GM18517 (cell line): ENCODE results near the gene GCG.
A peak's percentile ranks its signal among the peaks of the same experiment; 100 is the strongest.

Source experiments
- ATAC-seq: cut with Tn5 transposase; IDR thresholded peaks from one replicate; pipeline ENCODE4 v1.9.1; 2021; ENCODE audit warnings: mild to moderate bottlenecking, moderate library complexity; ENCODE audit not compliant: unreplicated experiment

Gene GCG

DNA sequence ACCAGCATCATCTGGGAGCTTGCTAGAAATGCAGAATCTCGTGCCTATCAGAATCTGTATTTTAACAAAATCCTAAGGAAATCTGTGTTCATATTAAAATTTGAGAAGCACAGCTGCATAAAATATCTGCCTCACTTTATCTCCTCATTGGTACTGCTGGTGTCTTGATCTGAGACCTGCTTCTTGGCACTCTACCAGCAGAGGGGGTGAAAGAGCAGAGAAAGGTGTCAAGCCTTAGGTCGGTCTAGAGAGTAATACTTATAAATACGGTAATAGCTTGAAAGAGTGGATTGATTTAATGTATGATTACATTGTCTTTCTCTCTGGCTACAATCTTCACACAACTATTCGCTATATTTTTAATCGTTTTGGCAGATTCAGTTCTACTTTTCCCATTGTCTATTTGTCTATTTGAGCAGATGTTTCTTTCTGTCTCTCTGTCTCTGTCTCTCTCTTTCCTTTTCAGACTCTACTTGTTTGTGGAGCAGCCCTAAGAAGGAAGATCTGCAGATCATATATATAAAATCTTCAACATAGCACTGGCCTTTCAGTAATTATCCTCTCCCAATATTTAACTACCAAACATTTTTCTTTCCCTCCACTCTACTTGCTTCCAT, 1.7 kb upstream of the GCG start:
- peak; percentile 97 for ATAC-seq

DNA sequence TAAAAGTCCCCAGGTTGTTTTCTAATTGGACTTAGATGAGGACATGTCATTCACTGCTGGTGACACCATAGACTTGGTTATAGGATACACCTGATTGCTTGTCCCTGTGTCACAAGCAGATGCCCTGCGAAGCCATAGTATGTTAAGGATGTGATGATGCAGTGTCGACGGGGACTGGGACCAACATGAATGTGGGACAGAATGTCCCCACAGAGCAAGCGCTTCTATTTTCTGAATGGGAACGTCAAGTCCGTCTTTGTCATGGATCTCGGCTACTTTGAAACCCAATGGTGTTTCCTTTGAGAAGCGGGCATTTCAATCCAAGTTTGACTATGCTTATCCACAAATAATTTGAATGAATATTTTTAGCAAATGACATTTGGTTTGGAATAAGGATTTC, 2.1 kb downstream of the GCG start:
- no peak for ATAC-seq

DNA sequence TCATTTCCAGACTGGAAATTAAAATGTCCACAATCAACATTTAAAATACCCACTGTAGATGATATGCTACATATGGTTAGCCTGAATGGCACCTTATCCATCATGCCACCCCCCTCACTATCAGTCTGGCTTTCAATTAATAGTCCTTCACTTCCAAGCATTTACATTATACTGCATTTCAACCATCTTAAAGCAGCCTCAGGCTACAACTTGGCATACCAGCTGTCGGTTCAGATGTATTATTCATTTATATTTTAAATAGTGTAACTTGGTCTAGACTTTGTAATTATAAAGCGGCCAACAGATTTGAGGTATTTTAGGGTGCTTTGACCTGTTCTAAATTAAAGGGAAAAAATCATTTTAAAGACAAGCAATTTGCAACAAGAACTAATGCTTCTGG, 2.6 kb downstream of the GCG start:
- ATAC-seq: no peak

DNA sequence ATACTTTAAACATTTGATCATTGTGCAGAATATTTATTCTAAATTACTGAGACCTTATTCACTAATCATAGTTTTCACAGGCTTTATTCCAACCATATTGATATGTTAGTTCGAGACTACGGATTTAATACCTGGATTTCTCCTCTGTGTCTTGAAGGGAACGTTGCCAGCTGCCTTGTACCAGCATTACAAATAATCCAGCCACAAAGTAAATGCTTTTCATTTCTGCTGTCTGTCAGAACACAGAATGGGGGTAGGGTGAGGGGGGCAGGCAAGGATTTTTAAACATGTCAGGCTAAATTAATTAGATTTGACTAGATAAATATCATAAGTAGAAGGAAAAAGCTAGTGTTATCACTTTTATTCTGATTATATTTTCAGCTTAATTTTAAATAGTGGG, 3.1 kb downstream of the GCG start:
- no peak for ATAC-seq

DNA sequence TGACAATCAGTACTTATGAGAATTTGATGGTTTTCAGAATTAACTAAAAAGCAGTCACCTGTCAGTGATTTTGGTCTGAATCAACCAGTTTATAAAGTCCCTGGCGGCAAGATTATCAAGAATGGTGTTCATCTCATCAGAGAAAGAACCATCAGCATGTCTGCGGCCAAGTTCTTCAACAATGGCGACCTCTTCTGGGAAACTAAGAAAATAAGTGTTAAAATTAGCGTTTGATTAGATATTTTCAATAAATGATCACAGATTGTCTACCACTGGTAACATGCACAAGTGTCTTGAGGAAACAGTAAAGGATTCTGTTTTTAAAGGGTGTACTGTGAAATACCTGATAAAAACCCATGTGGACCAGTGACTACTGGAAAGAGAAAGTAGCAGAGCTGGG, 8.1 kb downstream of the GCG start:
- no peak for ATAC-seq

DNA sequence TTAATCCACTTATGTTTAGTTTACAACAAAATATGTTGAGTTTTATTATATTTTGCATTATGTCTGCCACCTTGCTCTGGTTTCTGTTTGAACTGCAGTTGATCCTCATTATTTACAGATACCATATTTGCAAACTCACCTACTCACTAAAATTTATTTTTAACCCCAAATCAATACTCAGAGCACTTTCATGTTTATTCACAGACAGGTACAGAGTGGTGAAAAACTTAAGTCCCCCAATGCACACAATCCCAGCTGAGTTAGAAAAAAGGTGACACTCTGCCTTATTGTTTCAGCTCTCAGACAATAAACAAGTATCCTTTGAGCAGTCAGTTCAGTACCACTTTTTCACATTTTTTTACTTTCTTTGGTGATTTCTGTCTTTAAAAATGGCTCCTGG, 13.7 kb downstream of the GCG start:
- no peak for ATAC-seq

DNA sequence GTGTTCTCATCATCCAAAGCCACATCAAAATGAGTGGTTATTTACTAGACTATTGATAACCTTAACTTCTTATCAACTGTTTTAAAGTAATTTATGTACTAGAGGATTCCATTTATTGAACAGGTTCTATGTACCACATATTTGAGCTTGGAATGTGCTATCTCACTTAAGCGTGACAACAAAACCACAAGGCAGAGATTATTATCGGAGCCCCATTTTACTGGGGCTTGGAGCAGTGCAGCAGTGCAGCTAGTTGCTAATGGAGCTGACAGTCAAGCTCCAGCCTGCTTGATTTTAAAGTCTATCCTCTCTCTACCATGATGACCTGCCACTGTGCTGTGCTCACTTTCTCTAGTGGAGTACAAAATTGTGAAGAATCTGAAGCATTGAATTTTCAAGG, 24.6 kb downstream of the GCG start:
- ATAC-seq: no peak

DNA sequence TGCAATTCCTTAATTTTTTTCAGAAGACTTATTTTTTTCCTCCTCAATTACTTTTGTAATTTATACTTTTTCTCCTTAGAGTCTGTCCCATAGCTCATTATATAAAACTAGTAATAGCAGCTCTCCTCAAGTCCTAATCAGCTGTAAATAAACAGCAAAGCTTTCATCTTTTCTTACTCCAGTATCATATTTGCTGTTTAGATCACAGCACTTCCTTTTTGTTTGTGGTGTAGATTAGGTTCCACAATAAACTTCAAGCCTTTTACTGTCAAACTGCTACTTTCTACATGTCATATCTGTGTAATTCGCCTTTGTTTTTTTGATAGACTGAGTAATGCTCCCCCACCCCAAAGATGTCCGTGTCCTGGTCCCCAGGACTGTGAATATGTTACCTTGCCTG, 25.5 kb downstream of the GCG start:
- peak; percentile 33 for ATAC-seq

DNA sequence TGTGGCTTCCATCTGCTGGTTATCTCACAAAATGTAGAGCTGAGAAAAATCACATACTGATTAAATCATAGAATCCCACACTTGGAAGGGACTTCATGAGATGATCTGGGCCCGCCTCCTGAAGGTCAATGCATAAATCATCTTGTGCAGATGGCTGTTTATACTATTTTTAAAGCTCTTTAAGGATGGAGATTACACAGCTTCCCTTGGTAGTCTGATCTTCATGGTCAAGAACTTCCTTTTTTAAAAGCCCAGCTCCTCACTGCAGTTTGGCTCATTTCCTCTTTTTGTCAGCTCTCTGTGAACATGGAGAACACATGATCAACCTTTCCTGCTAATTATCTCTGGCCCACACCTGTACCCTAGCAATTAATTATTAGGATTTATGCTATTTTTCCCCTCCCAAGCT, 25.9 kb downstream of the GCG start:
- peak; percentile 90 for ATAC-seq

DNA sequence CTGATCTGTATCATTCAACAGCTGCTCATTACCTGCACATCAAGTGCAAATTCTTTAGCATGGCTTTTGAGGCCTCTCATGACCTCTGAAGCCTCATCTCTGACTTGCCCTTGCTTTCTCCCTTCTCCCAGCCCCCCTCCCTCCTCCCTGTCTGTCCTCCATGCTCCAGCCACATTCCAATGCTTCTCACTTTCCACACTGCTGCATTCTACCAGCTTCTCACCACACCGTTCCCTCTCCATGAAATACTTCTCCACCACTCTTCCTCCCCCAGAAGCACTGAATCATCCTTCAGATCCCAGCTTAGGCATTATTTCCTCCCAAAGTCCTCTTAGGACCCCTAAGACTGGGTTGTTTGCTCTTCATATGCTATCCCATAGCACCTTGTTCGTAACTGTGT, 26.9 kb downstream of the GCG start:
- ATAC-seq: no peak

DNA sequence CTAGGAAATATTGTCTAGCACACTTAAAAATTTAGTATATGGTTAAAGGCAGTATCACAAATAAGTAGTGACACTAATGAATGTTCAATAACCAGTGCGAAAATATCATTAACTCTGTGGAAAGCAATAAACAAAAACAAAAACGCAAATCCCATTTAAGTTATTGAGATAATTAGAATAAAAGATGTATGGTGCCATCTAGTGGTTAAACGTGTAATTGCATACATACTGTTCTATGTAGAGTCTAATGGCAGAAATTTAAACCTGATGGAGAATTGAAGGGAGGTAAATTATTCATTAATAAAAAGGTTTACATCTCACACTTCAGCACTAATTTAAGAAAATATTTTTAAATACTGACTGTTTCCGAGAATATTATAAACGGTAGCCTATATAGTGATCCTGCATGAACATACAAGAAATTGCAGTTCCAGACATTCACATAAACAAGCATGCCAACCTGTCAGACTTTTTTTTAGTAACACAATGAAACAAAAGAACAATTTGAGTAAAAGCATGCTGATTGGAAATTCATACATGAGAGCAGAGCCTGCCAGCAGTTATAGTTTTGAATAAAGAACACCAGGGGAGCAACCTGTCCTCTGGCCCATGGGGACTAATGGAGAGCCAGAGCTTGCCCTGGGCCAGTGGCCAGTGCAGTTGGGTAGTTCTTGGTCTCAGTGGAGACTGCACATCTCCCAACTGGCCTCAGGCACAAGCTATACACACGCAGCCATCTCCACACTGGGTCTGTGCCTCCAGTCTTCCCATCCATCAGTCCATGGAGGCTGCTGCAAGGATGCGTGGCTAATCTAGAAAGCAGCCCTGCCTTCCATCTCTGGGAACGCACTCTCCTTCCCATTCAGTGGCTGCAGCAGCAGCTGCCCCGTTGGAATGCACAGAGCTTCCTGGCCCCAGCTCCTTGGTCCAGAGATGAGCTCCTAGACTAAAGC, 28.0 kb downstream of the GCG start:
- ATAC-seq: peak; percentile 50

DNA sequence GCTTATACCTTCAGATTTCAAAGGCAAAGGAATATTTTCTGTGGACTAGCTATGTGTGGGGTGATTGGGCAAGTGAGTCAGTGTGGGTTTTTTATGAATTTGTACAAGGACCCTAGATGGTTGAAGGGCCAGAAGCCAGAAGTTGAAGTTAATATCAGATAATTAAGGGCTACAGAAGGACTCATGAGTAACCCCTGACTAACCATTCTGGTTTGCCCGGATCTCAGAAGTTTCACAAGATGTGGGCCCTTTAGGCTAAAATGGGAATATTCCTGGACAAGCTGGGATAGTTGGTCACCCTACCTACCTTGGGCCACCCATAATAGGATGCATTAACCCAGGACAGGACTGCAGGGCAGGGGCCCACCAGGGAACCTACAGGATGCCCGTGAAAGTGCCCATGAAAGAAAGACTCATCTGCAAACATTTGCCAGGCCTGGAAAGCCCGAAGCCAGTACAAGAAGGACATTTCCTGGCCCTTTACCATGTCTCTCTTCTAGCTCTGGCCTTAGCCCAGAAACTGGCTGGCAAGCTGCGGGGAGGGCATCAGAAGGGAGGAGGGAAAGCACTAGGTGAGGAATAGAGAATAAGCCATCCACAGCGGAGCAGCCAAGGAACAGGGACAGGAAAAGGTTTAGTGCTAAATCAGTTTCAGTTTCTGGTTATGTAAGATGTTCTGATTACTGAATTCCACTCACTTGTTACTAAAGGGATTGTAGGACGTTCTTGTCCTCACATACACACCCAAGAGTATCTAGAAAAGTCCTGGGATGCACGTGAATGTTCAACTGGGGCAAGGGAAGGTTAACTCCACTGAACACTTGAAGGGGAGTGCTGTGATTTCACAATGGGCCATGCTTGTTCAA, 33.6 kb downstream of the GCG start:
- no peak for ATAC-seq

DNA sequence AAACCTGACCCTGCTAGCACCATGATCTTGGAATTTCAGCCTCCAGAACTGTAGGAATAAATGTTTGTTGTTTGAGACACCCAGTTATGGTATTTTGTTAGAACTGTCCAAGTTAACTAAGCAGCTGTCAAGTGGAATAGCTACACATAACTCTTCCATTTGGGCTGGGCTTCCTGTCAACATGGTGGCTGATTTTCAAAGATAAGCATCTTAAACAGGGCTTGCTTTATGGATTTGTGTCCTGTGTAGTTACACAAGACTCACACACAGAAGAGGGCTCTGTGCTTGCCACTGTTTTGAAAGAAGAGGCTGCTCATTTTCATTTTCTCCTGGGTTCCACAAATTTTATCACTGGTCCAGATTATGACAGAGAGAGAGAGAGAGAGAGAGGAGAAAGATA, 35.7 kb downstream of the GCG start:
- ATAC-seq: no peak

DNA sequence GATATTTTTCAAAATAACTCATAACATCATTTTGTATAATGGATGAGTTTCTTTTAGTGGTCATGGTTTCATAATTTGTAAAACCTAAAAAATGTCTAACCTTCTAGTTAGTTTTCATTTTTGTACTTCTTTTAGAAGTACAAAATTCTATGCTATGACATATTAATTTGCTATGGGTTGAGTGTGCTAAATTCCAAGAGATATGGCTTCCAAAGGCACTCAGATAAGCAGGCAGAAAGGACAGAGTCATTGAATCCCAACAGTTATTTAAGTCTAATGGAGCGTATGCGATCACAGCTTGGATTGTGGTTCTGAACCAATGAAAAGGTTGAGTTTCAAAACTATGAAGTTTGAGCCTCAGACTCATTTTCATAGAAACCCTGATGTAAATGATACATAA, 37.0 kb downstream of the GCG start:
- ATAC-seq: no peak

DNA sequence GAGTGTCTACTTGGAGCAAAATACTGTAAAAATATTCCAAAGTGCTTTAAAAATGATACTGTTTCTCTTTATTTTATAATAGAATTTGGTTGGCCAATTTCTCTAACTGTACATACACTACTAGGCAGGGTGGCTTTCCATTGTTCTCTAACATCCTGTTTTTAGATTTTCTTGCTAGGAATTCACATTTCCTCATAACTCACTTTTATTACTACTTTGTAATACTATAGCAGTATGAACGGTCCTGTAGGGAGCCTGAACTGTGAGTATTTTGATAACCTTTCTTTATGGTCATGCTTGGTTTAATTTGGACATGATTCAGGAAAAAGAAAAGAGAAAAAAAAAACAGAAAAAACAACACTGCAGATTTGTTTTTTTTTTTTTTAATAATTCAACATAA, 37.8 kb downstream of the GCG start:
- no peak for ATAC-seq

DNA sequence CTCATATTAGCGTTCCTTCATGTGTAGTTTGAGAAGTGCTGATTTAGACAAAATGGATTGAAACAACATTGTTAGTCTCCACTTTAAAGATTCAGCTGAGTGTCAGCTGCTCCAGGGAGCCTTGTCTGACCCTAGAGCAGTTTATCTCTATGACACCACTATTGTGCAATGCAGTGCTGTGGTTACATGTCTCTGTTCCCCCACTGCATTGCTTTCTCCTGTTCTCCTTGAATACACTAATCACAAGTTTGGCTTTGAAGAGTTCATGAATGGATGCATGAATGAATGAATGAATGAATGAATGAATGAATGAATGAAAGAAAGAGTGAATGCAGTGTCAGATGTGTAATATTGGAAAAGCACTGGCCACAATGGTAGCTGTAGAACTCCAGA, 38.3 kb downstream of the GCG start:
- ATAC-seq: no peak

DNA sequence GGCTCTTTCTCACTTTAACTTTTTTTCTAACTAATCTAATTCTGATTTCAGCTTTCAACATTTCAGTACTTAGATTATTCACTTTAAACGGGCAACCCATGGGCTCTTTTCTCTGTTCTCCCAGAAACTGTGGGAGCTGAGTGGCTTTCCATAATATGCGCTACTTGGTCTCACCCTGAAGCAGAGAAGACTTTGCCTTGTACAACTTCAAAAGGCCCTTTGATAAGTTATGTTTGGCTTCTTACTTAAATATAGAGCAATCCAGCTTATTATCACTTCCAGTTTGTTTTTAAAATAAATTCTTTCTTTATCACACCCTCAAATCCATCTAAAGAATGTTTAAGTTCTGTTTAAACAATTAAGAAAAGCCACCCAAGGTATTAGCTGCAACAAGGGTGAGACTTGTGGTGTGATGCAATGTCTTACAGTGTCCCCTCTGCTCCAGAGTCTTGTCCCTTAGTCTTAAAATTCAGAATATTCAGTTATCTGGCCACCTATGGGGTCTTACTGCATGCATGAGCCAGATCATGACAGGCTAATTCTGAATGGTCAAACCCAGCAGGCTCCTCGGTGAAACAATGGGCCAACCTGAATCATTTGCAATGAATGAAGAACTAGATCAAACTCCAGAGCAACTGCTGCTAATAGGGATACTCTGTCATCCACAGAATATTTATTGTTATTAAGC, 38.8 kb downstream of the GCG start:
- no peak for ATAC-seq

DNA sequence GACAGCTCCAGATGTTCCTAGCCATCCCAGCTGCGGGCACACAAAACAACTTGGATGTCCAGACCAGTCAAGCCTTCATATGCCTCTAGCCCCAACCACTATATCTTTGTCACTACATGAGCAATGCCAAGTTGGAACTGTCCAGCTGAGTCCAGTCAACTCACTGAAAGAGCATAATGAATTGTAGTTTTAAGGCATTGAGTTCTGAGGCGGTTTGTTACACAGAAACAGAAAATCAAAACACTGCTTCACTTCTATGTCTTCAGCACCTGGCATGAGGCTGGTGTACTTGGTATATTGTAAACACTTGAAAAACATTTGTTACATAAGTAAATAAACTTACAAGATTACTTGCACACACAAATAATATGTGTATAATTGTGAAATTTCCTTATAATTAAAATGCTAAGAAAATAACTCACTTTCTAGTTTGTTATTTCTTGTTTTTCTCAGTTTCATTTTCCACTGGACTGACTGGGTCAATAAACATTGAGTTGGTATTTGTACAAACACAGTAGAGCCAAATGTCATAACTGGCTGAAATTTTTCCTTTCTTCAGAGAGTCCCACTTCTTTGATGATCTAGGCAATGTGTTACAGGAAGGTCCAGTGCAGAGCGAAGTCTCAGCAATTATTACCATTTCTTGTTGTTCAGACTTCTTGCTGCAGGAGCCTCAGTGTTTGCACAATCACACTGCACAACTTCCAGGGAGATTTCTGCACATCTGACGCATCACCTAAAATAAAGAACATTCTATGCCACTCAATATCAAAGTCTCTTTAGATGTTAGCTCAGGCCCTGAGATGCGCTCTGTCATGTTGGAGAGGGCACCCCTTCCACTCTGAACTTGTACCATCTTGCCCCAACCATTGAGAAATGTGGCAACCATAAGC, 39.8 kb downstream of the GCG start:
- ATAC-seq: no peak

DNA sequence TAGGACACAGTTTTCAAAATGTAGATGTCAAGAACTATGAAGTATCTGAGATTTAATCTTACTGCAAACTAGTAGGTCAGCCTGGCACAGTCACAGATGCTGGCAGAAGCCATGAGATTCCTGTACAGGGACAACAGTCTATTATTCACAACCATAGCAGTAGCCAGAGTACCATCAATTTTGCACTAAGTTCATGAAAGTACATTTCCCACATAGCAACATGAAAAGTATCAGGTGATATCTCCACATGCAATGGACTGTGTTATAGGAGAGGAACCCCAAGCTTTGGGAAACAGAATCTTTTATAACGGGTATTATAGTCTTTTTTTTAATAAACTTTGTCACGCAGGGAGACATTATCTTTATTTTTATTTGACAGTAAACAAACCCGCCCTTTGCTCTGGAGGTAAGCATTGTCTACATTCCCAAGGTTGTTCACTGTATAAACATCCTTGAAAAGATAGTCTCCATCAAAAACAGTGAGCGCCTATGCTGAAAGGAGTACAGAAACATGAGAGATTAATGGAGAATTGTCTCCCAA, 44.6 kb downstream of the GCG start:
- no peak for ATAC-seq

DNA sequence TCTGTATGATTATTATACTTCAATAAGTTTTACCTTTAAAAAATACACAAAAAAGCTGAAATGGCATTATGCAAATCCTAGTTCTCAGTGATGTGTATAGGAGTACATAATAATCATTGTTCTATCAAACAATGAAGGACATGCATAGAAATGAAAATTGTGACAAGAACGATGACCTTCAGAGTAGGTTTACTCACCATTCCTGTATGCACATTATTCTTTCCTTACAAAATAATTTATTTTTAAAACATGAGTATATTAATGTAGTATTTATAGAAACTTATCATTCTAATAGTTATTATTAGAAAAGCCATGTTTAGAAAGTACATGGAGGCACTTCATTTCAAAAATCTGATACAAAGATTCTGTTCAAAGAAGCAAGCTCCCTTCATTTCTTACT, 45.3 kb downstream of the GCG start:
- ATAC-seq: no peak
